ENCODE results near the gene IL22RA2. TPM values are rescaled to one million over a fixed set of nuclear protein-coding genes. Genes with fewer than 3 reads are reported as not detected.

Gene IL22RA2
- total RNA-seq, 1 experiment from 2014 or later, result not detected

GRCh38 chr6:137166247-137167098 is 7.0 kb downstream of the IL22RA2 start:
- Histone ChIP-seq H3K4me3 (no peak overlapping the region), H3K4me1 (no peaks in the 10 kb centered on the region), H3K9me3 (replicated peaks) (peaks cover 5% of the 10 kb centered on the region; the same call in 1 of the 2 replicates), H3K27me3 (no peaks in the 10 kb centered on the region), H3K36me3 (no peaks in the 10 kb centered on the region), H3K27ac (no peak overlapping the region)
- no peak for DNase-seq

GRCh38 chr6:137165375-137166246 is 7.8 kb downstream of the IL22RA2 start:
- Histone ChIP-seq H3K4me3 (no peak overlapping the region), H3K27me3 (no peaks in the 10 kb centered on the region), H3K36me3 (no peaks in the 10 kb centered on the region), H3K9me3 (replicated peaks) (peaks cover 6% of the 10 kb centered on the region; the same call in 1 of the 2 replicates), H3K4me1 (no peaks in the 10 kb centered on the region), H3K27ac (no peak overlapping the region)
- DNase-seq, result peak; percentile 17 to 46

GRCh38 chr6:137163732-137164318 is 9.6 kb downstream of the IL22RA2 start:
- Histone ChIP-seq H3K9me3 (replicated peaks) (peaks cover 6% of the 10 kb centered on the region; the same call in 1 of the 2 replicates), H3K36me3 (no peaks in the 10 kb centered on the region), H3K4me1 (no peaks in the 10 kb centered on the region), H3K4me3 (no peak overlapping the region), H3K27me3 (no peaks in the 10 kb centered on the region), H3K27ac (no peak overlapping the region)
- no peak for DNase-seq

- H3K4me3 ChIP-seq, result no peak overlapping the region
- no peaks in the 10 kb centered on the region for H3K4me1 ChIP-seq
- DNase-seq, result no peak
- H3K36me3 ChIP-seq, result no peaks in the 10 kb centered on the region
- H3K27ac ChIP-seq, result no peak overlapping the region
- no peaks in the 10 kb centered on the region for H3K27me3 ChIP-seq
- H3K9me3 ChIP-seq (replicated peaks), result peaks cover 6% of the 10 kb centered on the region; the same call in 1 of the 2 replicates
Measured at GRCh38 chr6:137162692-137163306, 10.6 kb downstream of the IL22RA2 start.

- Histone ChIP-seq H3K4me3 (no peak overlapping the region), H3K36me3 (no peaks in the 10 kb centered on the region), H3K27me3 (no peaks in the 10 kb centered on the region), H3K27ac (no peak overlapping the region), H3K9me3 (replicated peaks) (peaks cover 6% of the 10 kb centered on the region; the same call in 1 of the 2 replicates), H3K4me1 (no peaks in the 10 kb centered on the region)
- DNase-seq, result no peak
Measured at GRCh38 chr6:137161949-137162348, 11.5 kb downstream of the IL22RA2 start.

GRCh38 chr6:137160763-137161162 is 12.7 kb downstream of the IL22RA2 start:
- DNase-seq, result peak in 1 of 2 experiments; percentile 4

GRCh38 chr6:137159912-137160311 is 13.5 kb downstream of the IL22RA2 start:
- DNase-seq, result no peak
- Histone ChIP-seq H3K27me3 (no peaks in the 10 kb centered on the region), H3K9me3 (replicated peaks) (peaks cover 6% of the 10 kb centered on the region; the same call in 1 of the 2 replicates), H3K4me1 (no peaks in the 10 kb centered on the region), H3K4me3 (no peak overlapping the region), H3K36me3 (no peaks in the 10 kb centered on the region), H3K27ac (no peak overlapping the region)

More at GRCh38 chr6:137160763-137161162, 12.7 kb downstream of the IL22RA2 start:
- H3K36me3 ChIP-seq, result no peaks in the 10 kb centered on the region
- no peaks in the 10 kb centered on the region for H3K4me1 ChIP-seq
- no peak overlapping the region for H3K4me3 ChIP-seq
- peaks cover 6% of the 10 kb centered on the region; the same call in 1 of the 2 replicates for H3K9me3 ChIP-seq (replicated peaks)
- H3K27me3 ChIP-seq, result no peaks in the 10 kb centered on the region
- H3K27ac ChIP-seq, result no peak overlapping the region

GRCh38 chr6:137157601-137158000 is 15.8 kb downstream of the IL22RA2 start:
- no peak overlapping the region for H3K4me3 ChIP-seq
- H3K27ac ChIP-seq, result no peak overlapping the region
- H3K27me3 ChIP-seq, result no peaks in the 10 kb centered on the region
- H3K36me3 ChIP-seq, result no peaks in the 10 kb centered on the region
- no peak for DNase-seq
- peaks cover 3% of the 10 kb centered on the region; the same call in 1 of the 2 replicates for H3K9me3 ChIP-seq (replicated peaks)
- H3K4me1 ChIP-seq, result no peaks in the 10 kb centered on the region

GRCh38 chr6:137156650-137157049 is 16.8 kb downstream of the IL22RA2 start:
- Histone ChIP-seq H3K27me3 (no peaks in the 10 kb centered on the region), H3K27ac (no peak overlapping the region), H3K4me1 (no peaks in the 10 kb centered on the region), H3K36me3 (no peaks in the 10 kb centered on the region), H3K9me3 (replicated peaks) (peaks cover 3% of the 10 kb centered on the region; the same call in 1 of the 2 replicates), H3K4me3 (no peak overlapping the region)
- DNase-seq, result no peak

- Histone ChIP-seq H3K36me3 (no peaks in the 10 kb centered on the region), H3K4me1 (no peaks in the 10 kb centered on the region)
- no peak for DNase-seq
Measured at GRCh38 chr6:137155830-137156229, 17.6 kb downstream of the IL22RA2 start.

GRCh38 chr6:137150072-137150471 is 23.4 kb downstream of the IL22RA2 start:
- no peaks in the 10 kb centered on the region for H3K4me1 ChIP-seq
- no peak overlapping the region for H3K27ac ChIP-seq
- no peak overlapping the region for H3K4me3 ChIP-seq
- DNase-seq, result no peak
- no peaks in the 10 kb centered on the region for H3K9me3 ChIP-seq (replicated peaks)
- H3K27me3 ChIP-seq, result no peaks in the 10 kb centered on the region
- no peaks in the 10 kb centered on the region for H3K36me3 ChIP-seq

More at GRCh38 chr6:137155830-137156229, 17.6 kb downstream of the IL22RA2 start:
- H3K9me3 ChIP-seq (replicated peaks), result no peaks in the 10 kb centered on the region; the same call in 1 of the 2 replicates
- no peaks in the 10 kb centered on the region for H3K27me3 ChIP-seq
- H3K27ac ChIP-seq, result no peak overlapping the region
- H3K4me3 ChIP-seq, result no peak overlapping the region

- no peak for DNase-seq
- H3K4me1 ChIP-seq, result no peaks in the 10 kb centered on the region
Measured at GRCh38 chr6:137149035-137149393, 24.4 kb downstream of the IL22RA2 start.

GRCh38 chr6:137148306-137149034 is 25.0 kb downstream of the IL22RA2 start:
- no peak for DNase-seq
- H3K9me3 ChIP-seq (replicated peaks), result no peaks in the 10 kb centered on the region
- no peaks in the 10 kb centered on the region for H3K4me1 ChIP-seq
- H3K4me3 ChIP-seq, result no peak overlapping the region
- H3K36me3 ChIP-seq, result no peaks in the 10 kb centered on the region
- no peak overlapping the region for H3K27ac ChIP-seq
- no peaks in the 10 kb centered on the region for H3K27me3 ChIP-seq

More at GRCh38 chr6:137149035-137149393, 24.4 kb downstream of the IL22RA2 start:
- no peaks in the 10 kb centered on the region for H3K27me3 ChIP-seq
- no peaks in the 10 kb centered on the region for H3K9me3 ChIP-seq (replicated peaks)
- H3K36me3 ChIP-seq, result no peaks in the 10 kb centered on the region
- H3K27ac ChIP-seq, result no peak overlapping the region
- no peak overlapping the region for H3K4me3 ChIP-seq

- Histone ChIP-seq H3K27ac (no peak overlapping the region), H3K36me3 (no peaks in the 10 kb centered on the region), H3K27me3 (no peaks in the 10 kb centered on the region), H3K4me3 (no peak overlapping the region), H3K4me1 (no peaks in the 10 kb centered on the region), H3K9me3 (replicated peaks) (no peaks in the 10 kb centered on the region)
- no peak for DNase-seq
Measured at GRCh38 chr6:137147195-137147594, 26.2 kb downstream of the IL22RA2 start.

Data from SJCRH30 (cell line).